ENCODE data around the gene AACS. TPM values are rescaled to one million over a fixed set of nuclear protein-coding genes. Genes with fewer than 3 reads are reported as not detected.

AACS gene
- total RNA-seq, 2 experiments from 2014 or later = 10.8 to 11.7 TPM

GRCh38 chr12:125091401-125091800, 26.2 kb downstream of the AACS start:
- peaks cover 29% of the 10 kb centered on the region for H3K36me3 Mint-ChIP-seq (ENCODE audit: low read depth)
- H3K4me3 Mint-ChIP-seq = no peak overlapping the region
- Histone ChIP-seq H3K27ac (ENCODE audit: low read depth in 1 of 2, low read length in 2 of 2) (no peak overlapping the region), H3K4me3 (ENCODE audit: low read length) (no peak overlapping the region), H3K9me3 (ENCODE audit: control insufficient read depth in 1 of 2, insufficient read depth in 1 of 2, low read length in 2 of 2) (no peaks in the 10 kb centered on the region), H3K36me3 (ENCODE audit: insufficient read depth, low read length) (peaks cover 18% of the 10 kb centered on the region), H3K4me1 (ENCODE audit: insufficient read depth, low read length) (no peaks in the 10 kb centered on the region), H3K27me3 (ENCODE audit: control insufficient read depth in 1 of 2, insufficient read depth in 2 of 2, low read length in 2 of 2) (peaks cover 0 to under 1% of the 10 kb centered on the region in 2 experiments)
- DNase-seq (no peak), ATAC-seq (ENCODE audit: poor library complexity) (no peak)
- ChIA-PET POLR2A (no interaction called here), CTCF (no interaction called here)
- intact Hi-C loops (cut with DNase I, micrococcal nuclease) = no loop called here
- peaks cover 2% of the 10 kb centered on the region for H3K4me1 Mint-ChIP-seq (ENCODE audit: low read depth)
- H3K9me3 Mint-ChIP-seq = no peaks in the 10 kb centered on the region
- H3K27me3 Mint-ChIP-seq = no peaks in the 10 kb centered on the region
- H3K27ac Mint-ChIP-seq = no peak overlapping the region
- TF ChIP-seq, protein P1, sequence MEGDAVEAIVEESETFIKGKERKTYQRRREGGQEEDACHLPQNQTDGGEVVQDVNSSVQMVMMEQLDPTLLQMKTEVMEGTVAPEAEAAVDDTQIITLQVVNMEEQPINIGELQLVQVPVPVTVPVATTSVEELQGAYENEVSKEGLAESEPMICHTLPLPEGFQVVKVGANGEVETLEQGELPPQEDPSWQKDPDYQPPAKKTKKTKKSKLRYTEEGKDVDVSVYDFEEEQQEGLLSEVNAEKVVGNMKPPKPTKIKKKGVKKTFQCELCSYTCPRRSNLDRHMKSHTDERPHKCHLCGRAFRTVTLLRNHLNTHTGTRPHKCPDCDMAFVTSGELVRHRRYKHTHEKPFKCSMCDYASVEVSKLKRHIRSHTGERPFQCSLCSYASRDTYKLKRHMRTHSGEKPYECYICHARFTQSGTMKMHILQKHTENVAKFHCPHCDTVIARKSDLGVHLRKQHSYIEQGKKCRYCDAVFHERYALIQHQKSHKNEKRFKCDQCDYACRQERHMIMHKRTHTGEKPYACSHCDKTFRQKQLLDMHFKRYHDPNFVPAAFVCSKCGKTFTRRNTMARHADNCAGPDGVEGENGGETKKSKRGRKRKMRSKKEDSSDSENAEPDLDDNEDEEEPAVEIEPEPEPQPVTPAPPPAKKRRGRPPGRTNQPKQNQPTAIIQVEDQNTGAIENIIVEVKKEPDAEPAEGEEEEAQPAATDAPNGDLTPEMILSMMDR (IDR thresholded peaks at IDR 0.05) = no peak

GRCh38 chr12:125092108-125092871, 27.1 kb downstream of the AACS start:
- ATAC-seq (ENCODE audit: poor library complexity) (no peak), DNase-seq (no peak)
- Mint-ChIP-seq H3K27me3 (no peaks in the 10 kb centered on the region), H3K4me1 (ENCODE audit: low read depth) (peaks cover 9% of the 10 kb centered on the region), H3K9me3 (no peaks in the 10 kb centered on the region), H3K4me3 (no peak overlapping the region), H3K36me3 (ENCODE audit: low read depth) (peaks cover 20% of the 10 kb centered on the region), H3K27ac (no peak overlapping the region)
- intact Hi-C loops (cut with DNase I, micrococcal nuclease) = no loop called here
- TF ChIP-seq, protein P1 (IDR thresholded peaks at IDR 0.05) = no peak
- H3K27ac ChIP-seq (ENCODE audit: low read depth in 1 of 2, low read length in 2 of 2) = no peak overlapping the region
- H3K9me3 ChIP-seq (ENCODE audit: control insufficient read depth in 1 of 2, insufficient read depth in 1 of 2, low read length in 2 of 2) = no peaks in the 10 kb centered on the region
- peaks cover 0 to 2% of the 10 kb centered on the region in 2 experiments for H3K27me3 ChIP-seq (ENCODE audit: control insufficient read depth in 1 of 2, insufficient read depth in 2 of 2, low read length in 2 of 2)
- ChIA-PET POLR2A (no interaction called here), CTCF (no interaction called here)
- no peaks in the 10 kb centered on the region for H3K4me1 ChIP-seq (ENCODE audit: insufficient read depth, low read length)
- H3K4me3 ChIP-seq (ENCODE audit: low read length) = no peak overlapping the region
- peaks cover 18% of the 10 kb centered on the region for H3K36me3 ChIP-seq (ENCODE audit: insufficient read depth, low read length)

- H3K4me1 ChIP-seq (ENCODE audit: insufficient read depth, low read length) = no peaks in the 10 kb centered on the region
- peaks cover 0 to 2% of the 10 kb centered on the region in 2 experiments for H3K27me3 ChIP-seq (ENCODE audit: control insufficient read depth in 1 of 2, insufficient read depth in 2 of 2, low read length in 2 of 2)
- POLR2A ChIA-PET = no interaction called here
- no peak overlapping the region for H3K27ac ChIP-seq (ENCODE audit: low read depth in 1 of 2, low read length in 2 of 2)
- no peak for ATAC-seq (ENCODE audit: poor library complexity)
- CTCF ChIA-PET = no interaction called here
- TF ChIP-seq, protein P1 (IDR thresholded peaks at IDR 0.05) = no peak
- no peak for DNase-seq
- no peak overlapping the region for H3K27ac Mint-ChIP-seq
- peaks cover 14% of the 10 kb centered on the region for H3K4me1 Mint-ChIP-seq (ENCODE audit: low read depth)
- no peak overlapping the region for H3K4me3 ChIP-seq (ENCODE audit: low read length)
- no peaks in the 10 kb centered on the region for H3K27me3 Mint-ChIP-seq
- H3K36me3 Mint-ChIP-seq (ENCODE audit: low read depth) = peaks cover 14% of the 10 kb centered on the region
- intact Hi-C loops (cut with DNase I, micrococcal nuclease) = no loop called here
- H3K9me3 ChIP-seq (ENCODE audit: control insufficient read depth in 1 of 2, insufficient read depth in 1 of 2, low read length in 2 of 2) = no peaks in the 10 kb centered on the region
- H3K9me3 Mint-ChIP-seq = no peaks in the 10 kb centered on the region
- H3K36me3 ChIP-seq (ENCODE audit: insufficient read depth, low read length) = peaks cover 18% of the 10 kb centered on the region
- no peak overlapping the region for H3K4me3 Mint-ChIP-seq
These were observed 27.8 kb downstream of the AACS start for GRCh38 chr12:125092872-125093680.
